Spleen (tissue), 11 donors: Measurements from ENCODE around the gene OR2L13. TPM values are rescaled to one million over a fixed set of nuclear protein-coding genes. Genes with fewer than 3 reads are reported as not detected.

ENCODE experiments used
- DNase-seq: peaks from one replicate; pipeline ENCODE4 v3.0.0-alpha.2; 2020
- H3K27ac ChIP-seq, 8 donors: fragments of 200-600 bp; sonication (generic) in 7 of 8; 1 replicate in 4 of 8; 2 replicates in 4 of 8; pipeline versions ENCODE4 v1.5.0 to v1.8.0; 2016 to 2021; ENCODE audit warnings: inconsistent platforms in 4 of 8, mild to moderate bottlenecking in 4 of 8, moderate library complexity in 1 of 8
- H3K27me3 ChIP-seq, 7 donors: fragments of 200-600 bp; sonication (generic) in 6 of 7; replicated peaks in 1 of 7; 1 replicate in 4 of 7; 2 replicates in 3 of 7; pipeline versions ENCODE4 v1.5.0 to v1.8.0; 2016 to 2021; ENCODE audit warnings: inconsistent platforms in 3 of 7, mild to moderate bottlenecking in 1 of 7
- H3K36me3 ChIP-seq, 6 donors: fragments of 200-600 bp; sonication (generic) in 5 of 6; 1 replicate in 4 of 6; 2 replicates in 2 of 6; pipeline versions ENCODE4 v1.5.0 to v1.8.0; 2016 to 2021; ENCODE audit warnings: inconsistent platforms in 2 of 6
- H3K4me1 ChIP-seq, 6 donors: fragments of 200-600 bp; sonication (generic) in 5 of 6; 1 replicate in 3 of 6; 2 replicates in 3 of 6; pipeline versions ENCODE4 v1.5.0 to v1.8.0; 2016 to 2021; ENCODE audit warnings: inconsistent platforms in 3 of 6
- H3K4me3 ChIP-seq, 8 donors: fragments of 200-600 bp; sonication (generic) in 7 of 8; 1 replicate in 4 of 8; 2 replicates in 4 of 8; pipeline versions ENCODE4 v1.5.0 to v1.8.0; 2016 to 2021; ENCODE audit warnings: inconsistent platforms in 4 of 8, mild to moderate bottlenecking in 4 of 8, moderate library complexity in 2 of 8
- H3K9me3 ChIP-seq, 8 donors: fragments of 200-600 bp; sonication (generic) in 7 of 8; 1 replicate in 4 of 8; 2 replicates in 4 of 8; pipeline versions ENCODE4 v1.5.0 to v1.8.0; 2016 to 2021; ENCODE audit warnings: inconsistent platforms in 4 of 8
- CTCF ChIP-seq, 11 experiments: fragments of 200-600 bp in 7 of 11; fragments of 450-650 bp in 4 of 11; sonication (generic) in 4 of 11; IDR thresholded peaks in 8 of 11; conservative IDR thresholded peaks in 3 of 11; 1 replicate in 7 of 11; 2 replicates in 4 of 11; pipeline versions ENCODE4 v1.4.0 to v1.8.0; 2016 to 2021; ENCODE audit warnings: antibody characterized with exemption in 11 of 11, inconsistent platforms in 4 of 11, mild to moderate bottlenecking in 1 of 11
- POLR2A ChIP-seq, 3 donors: fragments of 450-650 bp; IDR thresholded peaks; one replicate each; pipeline ENCODE4 v1.5.1; 2017; ENCODE audit warnings: antibody characterized with exemption in 3 of 3, mild to moderate bottlenecking in 1 of 3
- WGBS, 5 donors: extraction: QIAGEN DNeasy Blood & Tissue Kit in 3 of 5; methylation state at CpG; one replicate each; pipeline versions ENCODE4 v1.1.5 to v1.1.7; 2013 to 2018; 5-methylcytosine and 5-hydroxymethylcytosine counted together
- intact Hi-C: fragments of 100-400 bp; cut with DNase I; formaldehyde crosslinking; loops from one replicate; pipeline ENCODE4 v1.15.0; 2023; ENCODE audit warnings: low total_unique reads
- polyA plus RNA-seq, 3 donors: library from polyadenylated mRNA; stranded (reverse); fragments of 200-250 nt; gene quantifications; one replicate each; pipeline ENCODE4 v1.2.1, GENCODE V29; 2013
- small RNA-seq, 4 donors: library from RNA; depleted of rRNA; stranded (forward); fragments of <200 nt; gene quantifications; one replicate each; pipeline ENCODE3, GENCODE V24; 2016
- total RNA-seq, 7 donors: library from RNA; depleted of rRNA in 3 of 7; stranded (reverse); fragments of >200 nt in 3 of 7; fragmentation: NEBNext Ultra II Directional in 4 of 7; extraction: Animal tissue kit (Norgen Biotek cat#: 25700) in 4 of 7; gene quantifications; one replicate each; pipeline versions ENCODE4 v1.1.0 to v1.2.1, GENCODE V29; 2016 to 2021
- donor health status: healthy with polysubstance abuse.
- donor health status: DM: no; HTN: no; CAD: no; lungs with moderate emphysema.
- donor health status: DM: no; HTN: no; CAD: no.
- donor health status: Bipolar disorder and iron deficiency.
- donor health status: healthy.
- donor health status: DM: no; HTN: no; CAD: no.
- donor health status: DM: yes; HTN: yes; CAD: no.

OR2L13 gene
- total and polyA plus RNA-seq, 10 donors: 0.14 to 1.1 (median 0.33) TPM; not detected in 2

GRCh38 chr1:248144513-248145198 is 49.7 kb downstream of the OR2L13 start, which contains the start of gene OR2M5:
OR2M5 (plus strand) TSS chr1:248145148; CDS start chr1:248145148, 0 bp downstream.
- Histone ChIP-seq H3K4me1 (no peaks in the 10 kb centered on the region), H3K27ac (no peak within 1 kb of the TSS), H3K4me3 (no peak within 1 kb of the TSS), H3K9me3 (peaks cover 0 to 34% (median 12%) of the 10 kb centered on the region in 8 donors), H3K36me3 (no peaks in the 10 kb centered on the region), H3K27me3 (no peaks in the 10 kb centered on the region)
- intact Hi-C loops: no loop called here
- DNase-seq: no peak
- WGBS, 5 donors: 80 to 89% (median 87%) methylated on average over 3 of the region's 3 CpGs
- TF ChIP-seq POLR2A (IDR thresholded peaks at IDR 0.05) (no peak), CTCF (IDR thresholded peaks at IDR 0.05 in 8 of 11, conservative IDR thresholded peaks at IDR 0.05 in 3 of 11) (no peak)

Small RNA genes within 50 kb of the gene (small RNA-seq; reads per million reads assigned to genes)
- 0 reads per million in 4 donors for gene RF00019

Other genes starting within 250 kb of the OR2L13 start
- gene TRIM58, start 238.0 kb upstream of the OR2L13 start, total RNA-seq: 10 to 100 TPM in 4 of 7 donors, 1 to 10 TPM in 3; 2.8 to 68.8 (median 11.3) TPM
- 1 to 10 TPM in 1 of 3 donors, under 1 TPM in 2; 0.17 to 2.1 (median 0.21) TPM for gene TRIM58, start 238.0 kb upstream of the OR2L13 start, polyA plus RNA-seq
- 10 to 100 TPM in 1 of 7 donors, 1 to 10 TPM in 5, not detected in 1; 1.1 to 11.2 (median 4.7) TPM for gene OR2W3, start 199.6 kb upstream of the OR2L13 start, total RNA-seq
- under 1 TPM in 2 of 3 donors, not detected in 1; 0.29 to 0.35 TPM for gene OR2W3, start 199.6 kb upstream of the OR2L13 start, polyA plus RNA-seq
- gene OR2T8, start 174.9 kb upstream of the OR2L13 start, total RNA-seq: not detected
- under 1 TPM in 1 of 3 donors, not detected in 2; 0.06 TPM for gene OR2T8, start 174.9 kb upstream of the OR2L13 start, polyA plus RNA-seq
- 1 to 10 TPM in 3 of 7 donors, under 1 TPM in 3, not detected in 1; 0.52 to 2.1 (median 1.2) TPM for gene OR2AJ1, start 170.3 kb upstream of the OR2L13 start, total RNA-seq
- under 1 TPM in 1 of 3 donors, not detected in 2; 0.03 TPM for gene OR2AJ1, start 170.3 kb upstream of the OR2L13 start, polyA plus RNA-seq
- 1 to 10 TPM in 5 of 7 donors, under 1 TPM in 2; 0.65 to 3.8 (median 1.8) TPM for gene OR2L8, start 146.3 kb upstream of the OR2L13 start, total RNA-seq
- gene OR2L8, start 146.3 kb upstream of the OR2L13 start, polyA plus RNA-seq: not detected
- 1 to 10 TPM in 4 of 7 donors, under 1 TPM in 3; 0.49 to 3.1 (median 1.5) TPM for gene OR2AK2, start 130.0 kb upstream of the OR2L13 start, total RNA-seq
- not detected for gene OR2AK2, start 130.0 kb upstream of the OR2L13 start, polyA plus RNA-seq
- gene OR2L5, start 81.5 kb upstream of the OR2L13 start, total RNA-seq: 1 to 10 TPM in 1 of 7 donors, under 1 TPM in 6; 0.29 to 3.1 (median 0.46) TPM
- gene OR2L5, start 81.5 kb upstream of the OR2L13 start, polyA plus RNA-seq: under 1 TPM in 1 of 3 donors, not detected in 2; 0.03 TPM
- 1 to 10 TPM in 4 of 7 donors, under 1 TPM in 3; 0.19 to 5.2 (median 1.0) TPM for gene OR2L2, start 65.1 kb upstream of the OR2L13 start, total RNA-seq
- gene OR2L2, start 65.1 kb upstream of the OR2L13 start, polyA plus RNA-seq: under 1 TPM; 0.04 to 0.32 (median 0.05) TPM
- gene OR2L3, start 48.3 kb upstream of the OR2L13 start, total RNA-seq: 1 to 10 TPM in 1 of 7 donors, under 1 TPM in 6; 0.27 to 1.0 (median 0.32) TPM
- gene OR2L3, start 48.3 kb upstream of the OR2L13 start, polyA plus RNA-seq: under 1 TPM in 1 of 3 donors, not detected in 2; 0.06 TPM
- gene OR2M5, start 50.0 kb downstream of the OR2L13 start, total RNA-seq: not detected
- not detected for gene OR2M5, start 50.0 kb downstream of the OR2L13 start, polyA plus RNA-seq
- not detected for gene OR2M2, start 79.6 kb downstream of the OR2L13 start, total RNA-seq
- not detected for gene OR2M2, start 79.6 kb downstream of the OR2L13 start, polyA plus RNA-seq
- gene OR2M3, start 102.1 kb downstream of the OR2L13 start, total RNA-seq: under 1 TPM in 2 of 7 donors, not detected in 5; 0.03 to 0.13 TPM
- gene OR2M3, start 102.1 kb downstream of the OR2L13 start, polyA plus RNA-seq: not detected
- not detected for gene OR2M4, start 136.2 kb downstream of the OR2L13 start, total RNA-seq
- gene OR2M4, start 136.2 kb downstream of the OR2L13 start, polyA plus RNA-seq: under 1 TPM in 1 of 3 donors, not detected in 2; 0.02 TPM
- not detected for gene OR2T33, start 182.8 kb downstream of the OR2L13 start, total RNA-seq
- not detected for gene OR2T33, start 182.8 kb downstream of the OR2L13 start, polyA plus RNA-seq
- not detected for gene OR2T12, start 208.2 kb downstream of the OR2L13 start, total RNA-seq
- not detected for gene OR2T12, start 208.2 kb downstream of the OR2L13 start, polyA plus RNA-seq
- gene OR2M7, start 229.4 kb downstream of the OR2L13 start, total RNA-seq: not detected
- not detected for gene OR2M7, start 229.4 kb downstream of the OR2L13 start, polyA plus RNA-seq